NCI-H2227 (cell line): ENCODE measurements around the gene CYP2C19.
"Not testable (repeated sequence)": the region's sequence is repeated elsewhere in the genome, so short reads cannot be mapped to it uniquely, and the experiment has no call there.

Source experiments
- DNase-seq: peaks from one replicate; lab custom pipeline; 2025; ENCODE audit not compliant: unreplicated experiment; lab: John Stamatoyannopoulos, UW

CYP2C19 gene

DNA sequence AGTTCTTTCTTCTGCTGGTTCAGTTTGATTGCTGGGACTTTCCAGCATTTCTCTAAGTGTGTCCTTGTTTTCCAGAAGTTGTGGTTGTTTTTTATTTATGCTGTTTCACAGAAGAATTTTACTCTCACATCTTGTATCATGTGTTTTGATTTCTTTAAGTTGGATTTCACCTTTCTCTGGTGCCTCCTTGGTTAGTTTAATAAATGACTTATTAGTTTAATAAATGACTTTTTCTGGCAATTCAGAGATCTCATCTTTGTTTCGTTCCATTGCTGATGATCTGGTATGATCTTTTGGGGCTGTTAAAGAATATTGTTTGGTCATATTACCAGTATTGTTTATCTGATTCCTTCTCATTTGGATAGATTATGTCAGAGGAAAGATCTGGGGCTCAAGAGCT lies 116.2 kb downstream of the CYP2C19 start:
- no peak for DNase-seq

DNA sequence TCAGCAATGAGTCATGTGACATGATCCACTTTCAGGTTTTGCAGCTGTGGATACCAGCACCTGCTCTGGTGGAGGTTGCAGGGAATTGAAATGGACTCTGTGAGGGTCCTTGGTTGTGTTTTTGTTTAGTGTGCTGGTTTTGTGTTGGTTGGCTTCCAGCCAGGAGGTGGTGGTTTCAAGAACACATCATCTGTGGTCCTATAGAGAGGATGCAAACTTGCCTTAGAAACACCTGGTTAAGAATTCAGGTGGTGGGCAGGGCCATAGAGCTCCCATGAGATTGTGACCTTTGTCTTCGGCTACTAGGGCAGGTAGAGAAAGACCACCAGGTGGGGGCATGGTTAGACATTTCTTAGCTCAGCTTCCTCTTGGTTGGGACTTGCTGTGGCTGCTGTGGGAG lies 116.7 kb downstream of the CYP2C19 start:
- no peak for DNase-seq

DNA sequence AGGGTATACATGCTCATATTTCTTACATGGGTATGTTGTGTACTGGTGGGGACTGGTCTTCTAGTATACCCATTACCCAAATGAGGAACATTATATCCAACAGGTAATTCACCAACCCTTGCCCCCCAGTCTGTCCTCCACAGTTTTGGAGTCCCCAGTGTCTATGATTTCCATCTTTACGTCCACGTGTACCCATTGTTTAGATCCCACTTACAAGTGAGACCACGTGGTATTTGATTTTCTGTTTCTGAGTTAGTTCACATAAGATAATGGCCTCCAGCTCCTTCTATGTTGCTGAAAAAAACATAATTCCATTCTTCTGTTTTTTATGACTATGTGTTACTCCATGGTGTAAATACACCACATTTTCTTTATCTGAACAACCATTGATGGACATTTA lies 126.6 kb downstream of the CYP2C19 start:
- DNase-seq = no peak

DNA sequence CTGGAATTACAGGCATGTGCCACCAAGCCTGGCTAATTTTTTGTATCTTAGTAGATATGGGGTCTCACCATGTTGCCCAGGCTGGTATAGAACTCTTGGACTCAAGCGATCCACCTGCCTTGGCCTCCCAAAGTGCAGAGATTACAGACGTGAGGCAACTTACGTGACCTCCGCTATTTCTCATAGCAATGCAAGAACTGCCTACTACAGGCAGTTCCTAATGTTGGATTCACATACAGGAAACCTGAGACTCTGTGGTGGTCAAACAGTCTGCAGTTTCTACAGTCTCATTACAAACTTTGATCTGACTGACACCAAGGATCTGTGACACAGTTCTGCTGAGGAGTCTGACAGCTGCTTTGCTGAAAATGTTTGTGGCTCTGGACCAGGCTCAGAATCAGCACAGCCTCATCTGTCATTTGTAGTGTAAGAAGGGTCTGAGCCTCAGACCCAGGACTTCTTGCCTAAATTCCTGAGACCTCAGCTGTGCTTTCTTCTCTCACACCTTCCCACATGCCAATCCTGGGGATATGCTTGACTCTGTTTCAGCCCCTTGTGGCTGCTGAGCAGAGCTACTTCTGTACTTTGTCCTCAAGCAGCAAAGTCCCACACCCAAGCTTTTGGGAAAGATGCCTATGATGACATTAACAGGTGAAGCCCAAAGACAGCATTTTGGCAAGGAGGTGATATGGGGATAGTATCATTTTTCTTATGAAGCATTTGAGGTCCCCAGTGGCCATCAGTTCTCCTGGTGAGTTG lies 128.0 kb downstream of the CYP2C19 start:
- DNase-seq = no peak

DNA sequence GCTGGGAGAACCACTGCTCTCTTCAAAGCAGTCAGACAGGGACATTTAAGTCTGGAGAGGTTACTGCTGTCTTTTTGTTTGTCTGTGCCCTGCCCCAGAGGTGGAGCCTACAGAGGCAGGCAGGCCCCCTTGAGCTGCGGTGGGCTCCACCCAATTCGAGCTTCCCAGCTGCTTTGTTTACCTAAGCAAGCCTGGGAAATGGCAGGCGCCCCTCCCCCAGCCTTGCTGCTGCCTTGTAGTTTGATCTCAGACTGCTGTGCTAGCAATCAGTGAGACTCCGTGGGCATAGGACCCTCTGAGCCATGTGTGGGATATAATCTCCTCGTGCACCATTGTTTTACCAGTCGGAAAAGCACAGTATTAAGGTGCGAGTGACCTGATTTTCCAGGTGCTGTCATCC lies 135.9 kb downstream of the CYP2C19 start:
- DNase-seq = not testable (repeated sequence)

DNA sequence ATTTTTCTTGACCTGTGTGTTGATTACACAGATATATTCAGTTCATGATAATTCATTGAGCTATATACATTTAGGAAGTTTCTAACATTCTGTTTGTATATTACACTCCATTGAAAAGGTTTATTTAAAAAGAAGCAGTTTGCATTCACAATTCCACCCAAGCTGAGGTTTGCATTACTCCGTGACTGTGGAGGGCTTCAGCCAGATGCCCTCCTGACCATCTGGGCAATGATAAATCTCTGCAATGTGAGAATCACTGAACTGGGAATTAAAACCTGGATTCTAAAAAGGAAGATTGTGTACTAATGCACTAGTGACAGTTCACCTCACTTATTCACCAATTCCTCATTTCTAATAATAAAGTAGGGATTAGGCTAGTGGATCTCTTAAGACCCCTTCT lies 139.6 kb downstream of the CYP2C19 start:
- DNase-seq = no peak

DNA sequence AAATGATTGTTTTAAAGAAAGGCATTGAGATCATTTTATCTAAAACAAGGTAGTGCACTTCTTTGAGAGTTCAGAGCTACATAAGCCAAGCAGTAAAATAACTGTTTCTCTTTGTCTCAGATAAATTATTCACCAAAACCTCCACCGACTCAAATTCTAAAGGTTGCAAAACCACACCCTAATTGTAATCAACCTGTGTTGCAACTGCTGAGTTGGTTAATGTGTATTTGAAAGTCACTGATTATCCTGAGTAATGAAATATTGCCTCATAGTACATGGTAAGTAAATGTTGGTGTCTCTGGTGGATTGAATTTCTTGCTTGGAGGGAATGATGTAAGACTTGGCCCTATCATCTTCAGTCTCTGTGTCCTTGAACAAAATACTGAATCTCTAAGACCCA lies 140.1 kb downstream of the CYP2C19 start:
- no peak for DNase-seq
